Caki2 (cell line): Measurements from ENCODE around the gene FAM131B. TPM values are rescaled to one million over a fixed set of nuclear protein-coding genes. Genes with fewer than 3 reads are reported as not detected.
"Not testable (repeated sequence)": the region's sequence is repeated elsewhere in the genome, so short reads cannot be mapped to it uniquely, and the experiment has no call there.

Source experiments
- DNase-seq: peaks from one replicate; pipeline ENCODE4 v3.0.0-alpha.2; 2015; ENCODE audit warnings: low read depth
- in situ Hi-C: cut with HindIII; loops from 2 replicates; pipeline ENCODE4 v1.10.0; 2016; ENCODE audit warnings: low sequenced_read_pairs, low pct_unique_long_range_greater_than_20kb, mixed read lengths
- total RNA-seq: library from RNA; depleted of rRNA; stranded (reverse); fragments of >200 nt; shearing (Covaris generic); gene quantifications from 2 replicates; pipeline ENCODE4 v1.2.3, GENCODE V29; 2014; ENCODE audit warnings: low replicate concordance; rRNA removed

The FAM131B gene
- 0.03 TPM in 1 of 2 replicates, not detected in the other for total RNA-seq

GRCh38 chr7:143362131-143363015, at the start of gene FAM131B:
Gene FAM131B (minus strand): TSS chr7:143362713. CDS start chr7:143362603, 110 bp downstream.
- in situ Hi-C loops: no loop called here

DNA sequence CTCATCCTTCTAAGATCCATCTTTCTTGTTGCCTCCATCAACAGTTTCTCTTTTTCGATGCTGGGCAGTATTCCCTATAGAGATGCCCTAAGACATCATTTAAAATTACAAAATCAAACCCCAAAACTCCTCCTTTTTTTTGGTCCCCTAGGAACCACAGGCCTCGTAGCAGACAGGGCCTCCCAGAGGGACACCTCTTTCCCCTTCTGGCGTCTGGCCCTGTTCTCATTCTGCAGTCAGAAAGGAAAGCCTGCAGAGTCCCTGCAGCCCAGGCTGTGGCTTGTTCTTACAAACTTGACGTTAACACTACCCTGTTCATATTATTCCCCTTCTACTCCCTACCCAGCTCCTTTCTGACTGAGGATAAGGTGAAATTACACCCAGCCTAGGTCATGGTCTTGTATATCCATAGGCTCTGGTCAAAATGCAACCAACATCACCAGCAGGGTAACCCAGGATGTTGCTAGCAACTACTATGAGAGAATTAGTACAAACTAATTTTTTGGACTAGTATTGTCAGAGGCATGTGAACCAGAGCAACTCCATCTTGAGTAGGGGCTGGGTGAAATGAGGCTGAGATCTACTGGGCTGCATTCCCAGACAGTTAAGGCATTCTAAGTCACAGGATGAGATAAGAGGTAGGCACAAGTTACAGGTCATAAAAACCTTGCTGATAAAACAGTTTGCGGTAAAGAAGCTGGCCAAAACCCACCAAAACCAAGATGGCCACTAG, 49.6 kb upstream of the FAM131B start:
- no peak for DNase-seq
- in situ Hi-C loops: no loop called here

More at GRCh38 chr7:143362131-143363015, at the start of gene FAM131B:
- DNase-seq: no peak

GRCh38 chr7:143410521-143411004, 48.0 kb upstream of the FAM131B start:
- no peak for DNase-seq
- in situ Hi-C loops: no loop called here

- in situ Hi-C loops: no loop called here
- DNase-seq: no peak
Observed at GRCh38 chr7:143408686-143409561, 46.4 kb upstream of the FAM131B start, which contains the start of gene EPHA1. Gene EPHA1 (minus strand): TSS chr7:143408856. CDS start chr7:143408805, 51 bp downstream.

DNA sequence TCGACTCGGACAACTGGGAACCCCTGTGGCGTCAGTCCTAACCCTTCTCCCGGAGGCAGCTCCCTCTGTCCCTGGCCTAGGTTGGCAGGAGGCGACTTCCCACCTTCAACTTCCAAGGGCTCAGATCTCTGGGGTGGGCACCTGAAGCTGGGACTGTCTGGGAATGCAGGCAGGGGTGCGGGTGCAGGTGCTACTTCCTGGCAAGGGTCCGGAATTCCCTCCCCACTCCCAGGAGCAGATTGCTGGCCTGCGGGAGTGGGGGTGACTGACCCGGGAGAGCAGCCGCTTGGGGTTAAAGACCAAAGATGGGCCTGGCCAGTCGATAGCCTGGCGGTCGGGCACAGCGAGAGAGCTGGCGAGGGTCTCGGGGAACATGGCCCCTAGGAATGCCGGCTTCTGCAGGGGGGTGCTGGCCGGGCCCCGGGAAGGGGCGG, 45.8 kb upstream of the FAM131B start:
- in situ Hi-C loops: no loop called here
- no peak for DNase-seq

- in situ Hi-C loops: no loop called here
- no peak for DNase-seq
Observed at GRCh38 chr7:143407287-143408251, 45.1 kb upstream of the FAM131B start.

DNA sequence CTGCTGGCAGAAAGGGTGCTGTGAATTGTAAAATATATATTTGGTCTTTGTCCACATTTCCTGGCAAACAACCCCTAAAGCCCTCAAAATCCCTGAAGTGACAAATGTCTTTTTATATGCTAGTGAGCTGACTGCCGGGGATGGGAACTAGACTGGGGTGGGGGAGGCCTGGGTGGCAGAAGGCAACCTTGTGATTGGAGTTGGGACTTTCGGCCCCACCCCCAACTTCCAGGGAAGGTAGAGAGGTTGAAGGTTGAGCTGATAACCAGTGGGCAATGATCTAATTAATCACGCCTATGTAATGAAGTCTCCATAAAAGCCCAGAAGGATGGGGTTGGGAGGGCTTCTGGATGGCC, 43.5 kb upstream of the FAM131B start:
- in situ Hi-C loops: no loop called here
- no peak for DNase-seq

- in situ Hi-C loops: no loop called here
- DNase-seq: no peak
Observed at GRCh38 chr7:143405173-143406001, 42.9 kb upstream of the FAM131B start.

DNA sequence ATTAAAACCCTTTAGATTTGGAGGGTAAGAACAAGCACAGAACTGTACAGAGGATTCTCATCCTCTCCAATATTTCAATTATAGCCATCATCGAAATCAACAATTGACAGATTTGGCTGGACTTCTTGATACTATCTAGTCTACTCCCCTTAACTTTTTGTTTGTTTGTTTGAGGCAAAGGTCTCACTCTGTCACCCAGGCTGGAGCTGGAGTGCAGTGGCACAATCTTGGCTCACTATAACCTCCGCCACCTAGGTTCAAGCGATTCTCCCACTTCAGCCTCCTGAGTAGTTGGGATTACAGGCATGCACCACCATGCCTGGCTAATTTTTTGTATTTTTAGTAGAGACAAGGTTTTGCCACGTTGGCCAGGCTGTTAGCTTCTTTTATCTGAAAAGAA, 39.7 kb upstream of the FAM131B start:
- not testable (repeated sequence) for DNase-seq

DNA sequence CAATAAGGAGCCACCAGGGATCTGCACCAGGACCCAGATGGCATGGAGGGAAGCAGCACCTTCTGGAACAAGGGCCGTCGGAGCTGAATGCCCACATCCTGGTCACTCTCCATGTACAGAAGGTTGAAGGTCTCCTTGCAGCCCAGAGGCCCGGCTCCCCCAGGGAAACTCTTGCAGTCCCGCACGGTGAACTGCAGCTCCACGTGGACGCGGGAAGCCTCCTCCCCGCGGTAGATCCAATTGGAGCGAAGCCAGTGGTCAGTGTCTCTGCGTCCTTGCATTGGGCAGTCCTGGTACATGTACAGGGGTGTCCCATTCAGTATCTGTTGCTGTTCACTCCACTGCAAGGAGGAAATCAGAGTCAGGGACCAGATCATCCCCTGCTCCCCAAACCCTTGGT, 38.8 kb upstream of the FAM131B start:
- in situ Hi-C loops: no loop called here
- no peak for DNase-seq

More for the DNA sequence above, 39.7 kb upstream of the FAM131B start:
- in situ Hi-C loops: not testable (repeated sequence)

GRCh38 chr7:143399642-143400041, 37.1 kb upstream of the FAM131B start:
- DNase-seq: no peak
- in situ Hi-C loops: no loop called here

GRCh38 chr7:143399151-143399550, 36.6 kb upstream of the FAM131B start:
- in situ Hi-C loops: no loop called here
- no peak for DNase-seq

DNA sequence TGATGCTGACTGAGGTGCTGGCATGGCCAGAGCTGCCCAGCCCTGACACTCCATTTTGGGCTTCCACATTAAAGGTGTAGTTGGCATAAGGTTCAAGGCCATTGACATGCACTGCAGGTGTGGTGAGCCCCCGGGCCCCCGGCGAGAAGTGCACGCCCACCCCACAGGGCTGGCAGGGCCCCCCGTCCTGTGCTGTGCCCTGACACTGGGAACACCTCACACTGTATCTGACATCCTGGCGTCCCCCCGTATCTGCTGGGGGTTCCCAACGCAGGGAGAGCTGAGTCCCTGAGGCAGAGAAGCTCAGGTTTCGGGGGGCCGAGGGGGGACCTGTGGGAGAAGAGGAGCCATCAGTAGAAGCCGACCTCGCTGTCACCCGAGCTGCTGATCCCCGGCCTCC, 36.1 kb upstream of the FAM131B start:
- DNase-seq: no peak
- in situ Hi-C loops: no loop called here

- no peak for DNase-seq
- in situ Hi-C loops: no loop called here
Observed at GRCh38 chr7:143397710-143398530, 35.4 kb upstream of the FAM131B start.
